Astrocyte (in vitro differentiated cells and primary cell): ENCODE results near the gene KLHL26. TPM values are rescaled to one million over a fixed set of nuclear protein-coding genes. Genes with fewer than 3 reads are reported as not detected.

Source experiments
- DNase-seq: peaks from one replicate; pipeline ENCODE4 v3.0.0-alpha.2; 2010; ENCODE audit warnings: low read depth
- FAIRE-seq: peaks from 2 replicates; lab custom pipeline; 2011; peaks lifted over from hg19 to GRCh38; lab: Jason Lieb, UNC
- H2AFZ ChIP-seq: 2 replicates; pipeline ENCODE4 v1.6.0; 2012; ENCODE audit warnings: low read depth, low read length, inconsistent platforms
- H3K27ac ChIP-seq: 2 replicates; pipeline ENCODE4 v1.5.1; 2011; ENCODE audit warnings: low read depth, low read length, inconsistent platforms
- H3K27me3 ChIP-seq: 2 replicates; pipeline ENCODE4 v1.6.0; 2011; ENCODE audit warnings: low read length, inconsistent platforms; ENCODE audit not compliant: insufficient read depth
- H3K36me3 ChIP-seq: 2 replicates; pipeline ENCODE4 v1.5.1; 2011; ENCODE audit warnings: low read length, inconsistent platforms; ENCODE audit not compliant: insufficient read depth
- H3K4me1 ChIP-seq: 2 replicates; pipeline ENCODE4 v1.5.1; 2011; ENCODE audit warnings: low read length, inconsistent platforms; ENCODE audit not compliant: insufficient read depth
- H3K4me2 ChIP-seq: 2 replicates; pipeline ENCODE4 v1.6.0; 2012; ENCODE audit warnings: low read length, inconsistent platforms
- H3K4me3 ChIP-seq: 2 replicates; pipeline ENCODE4 v1.5.1; 2011; ENCODE audit warnings: low read depth, mild to moderate bottlenecking, low read length, inconsistent platforms; ENCODE audit not compliant: insufficient read depth
- H3K79me2 ChIP-seq: 2 replicates; pipeline ENCODE4 v1.6.0; 2012; ENCODE audit warnings: mild to moderate bottlenecking, low read length, inconsistent platforms; ENCODE audit not compliant: insufficient read depth
- H3K9ac ChIP-seq: 2 replicates; pipeline ENCODE4 v1.6.0; 2012; ENCODE audit warnings: mild to moderate bottlenecking, low read length, inconsistent platforms
- H3K9me3 ChIP-seq: 2 replicates; pipeline ENCODE4 v1.5.1; 2012; ENCODE audit warnings: low read depth, mild to moderate bottlenecking, low read length, inconsistent platforms; ENCODE audit not compliant: insufficient read depth
- H4K20me1 ChIP-seq: 2 replicates; pipeline ENCODE4 v1.6.0; 2012; ENCODE audit warnings: low read length, inconsistent platforms; ENCODE audit not compliant: insufficient read depth
- H3K27ac Mint-ChIP-seq: one replicate; pipeline ENCODE4 v1.8.0; 2021; ENCODE audit warnings: mild to moderate bottlenecking, mixed read lengths; ENCODE audit not compliant: unreplicated experiment
- H3K27me3 Mint-ChIP-seq: one replicate; pipeline ENCODE4 v1.8.0; 2021; ENCODE audit warnings: low read depth, mixed read lengths; ENCODE audit not compliant: unreplicated experiment
- H3K36me3 Mint-ChIP-seq: one replicate; pipeline ENCODE4 v1.8.0; 2021; ENCODE audit warnings: low read depth, mixed read lengths; ENCODE audit not compliant: unreplicated experiment
- H3K4me1 Mint-ChIP-seq: one replicate; pipeline ENCODE4 v1.8.0; 2021; ENCODE audit warnings: low read depth, mixed read lengths; ENCODE audit not compliant: unreplicated experiment
- H3K4me3 Mint-ChIP-seq: one replicate; pipeline ENCODE4 v1.8.0; 2021; ENCODE audit warnings: mild to moderate bottlenecking, moderate library complexity, mixed read lengths; ENCODE audit not compliant: unreplicated experiment
- H3K9me3 Mint-ChIP-seq: one replicate; pipeline ENCODE4 v1.8.0; 2021; ENCODE audit warnings: mild to moderate bottlenecking, mixed read lengths; ENCODE audit not compliant: unreplicated experiment
- EZH2 ChIP-seq: IDR thresholded peaks from 2 replicates; pipeline ENCODE4 v1.6.1; 2012; ENCODE audit warnings: mild to moderate bottlenecking, low read length, inconsistent platforms; ENCODE audit not compliant: insufficient read depth
- total RNA-seq: library from RNA; stranded (reverse); gene quantifications from 2 replicates; pipeline ENCODE4 v1.2.1, GENCODE V29; 2021
- TF ChIP-seq, protein P1 (sequence below): IDR thresholded peaks from 2 replicates; pipeline ENCODE4 v1.5.1; 2011; ENCODE audit warnings: low read depth, mild to moderate bottlenecking, inconsistent platforms, low read length, moderate library complexity; ENCODE audit not compliant: insufficient read depth

Gene KLHL26
- total RNA-seq, 1 donor from 2014 or later = 4.4 TPM

DNA sequence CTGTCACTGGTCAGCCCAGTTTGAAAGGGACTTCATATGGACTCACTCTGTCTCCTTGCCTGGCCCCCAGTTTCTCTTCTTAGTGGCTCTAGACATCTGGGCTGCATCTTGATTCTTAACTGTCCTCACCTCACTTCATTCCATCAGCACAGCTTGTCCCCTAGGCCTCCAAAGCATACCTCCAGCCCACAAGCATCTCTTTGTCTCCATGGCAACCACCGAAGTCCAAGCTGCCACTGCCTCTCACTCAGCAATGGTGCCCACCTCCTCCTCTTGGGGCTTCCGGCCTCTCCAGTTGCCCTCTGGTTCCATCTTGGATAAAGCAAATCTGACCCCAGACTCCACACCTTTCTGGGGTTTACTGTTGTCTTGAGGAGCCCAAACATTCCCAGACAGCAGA is 9.9 kb upstream of the KLHL26 start:
- DNase-seq = no peak

DNA sequence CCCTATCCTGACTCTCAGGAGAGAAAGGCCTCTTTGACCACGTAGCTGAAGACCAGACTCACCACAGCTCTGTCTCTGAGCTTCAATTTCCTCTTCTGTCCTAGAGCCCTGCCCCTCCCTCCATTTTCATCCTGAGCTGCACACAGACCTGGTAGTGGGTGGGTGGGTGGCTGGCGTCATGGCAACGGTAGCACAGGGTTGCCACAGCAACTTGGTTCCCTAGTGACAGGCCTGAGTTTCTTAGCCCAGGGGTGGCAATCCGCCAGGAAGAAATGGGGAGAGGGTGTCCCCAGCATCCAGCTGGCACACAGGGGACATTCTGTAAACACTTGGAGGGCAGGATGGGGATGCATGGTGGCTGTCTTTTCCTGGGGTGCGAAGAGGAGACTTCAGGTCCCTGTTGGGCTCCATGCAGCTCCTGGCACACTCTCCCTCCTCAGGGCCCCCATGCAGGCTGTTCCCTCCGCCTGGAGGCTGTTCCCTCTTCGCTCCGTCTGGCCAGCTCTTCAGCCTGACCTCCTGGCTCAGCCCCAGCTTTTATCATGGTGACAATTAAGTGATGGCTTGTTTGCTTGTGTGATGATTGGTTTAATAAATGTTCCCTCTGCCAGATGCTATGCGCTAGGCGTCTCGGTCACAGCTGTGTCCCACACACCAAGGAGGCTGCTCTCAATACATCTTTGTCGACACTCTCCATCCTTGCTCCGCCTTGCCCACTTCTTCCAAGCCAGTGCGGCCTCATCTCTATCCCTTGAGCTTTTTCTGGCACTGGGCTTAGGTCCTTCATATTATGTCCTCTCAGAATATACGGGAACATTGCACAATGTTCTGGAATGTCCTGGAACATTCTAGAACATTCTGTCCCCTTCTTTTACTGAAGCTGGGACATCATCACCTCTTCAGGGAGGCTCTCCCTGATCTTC is 7.4 kb upstream of the KLHL26 start:
- H3K4me3 ChIP-seq = no peak overlapping the region
- Mint-ChIP-seq H3K9me3 (peaks cover 5% of the 10 kb centered on the region), H3K4me3 (no peak overlapping the region), H3K4me1 (no peaks in the 10 kb centered on the region), H3K27me3 (peaks cover 37% of the 10 kb centered on the region), H3K27ac (no peak overlapping the region), H3K36me3 (no peaks in the 10 kb centered on the region)
- H3K79me2 ChIP-seq = no peaks in the 10 kb centered on the region
- no peaks in the 10 kb centered on the region for H3K9me3 ChIP-seq
- no peak for DNase-seq
- FAIRE-seq = no peak
- H3K27me3 ChIP-seq = peaks cover under 1% of the 10 kb centered on the region
- no peak overlapping the region for H3K9ac ChIP-seq
- no peaks in the 10 kb centered on the region for H3K36me3 ChIP-seq
- H2AFZ ChIP-seq = no peak overlapping the region
- H3K4me1 ChIP-seq = no peaks in the 10 kb centered on the region
- no peak overlapping the region for H3K4me2 ChIP-seq
- TF ChIP-seq, protein P1, sequence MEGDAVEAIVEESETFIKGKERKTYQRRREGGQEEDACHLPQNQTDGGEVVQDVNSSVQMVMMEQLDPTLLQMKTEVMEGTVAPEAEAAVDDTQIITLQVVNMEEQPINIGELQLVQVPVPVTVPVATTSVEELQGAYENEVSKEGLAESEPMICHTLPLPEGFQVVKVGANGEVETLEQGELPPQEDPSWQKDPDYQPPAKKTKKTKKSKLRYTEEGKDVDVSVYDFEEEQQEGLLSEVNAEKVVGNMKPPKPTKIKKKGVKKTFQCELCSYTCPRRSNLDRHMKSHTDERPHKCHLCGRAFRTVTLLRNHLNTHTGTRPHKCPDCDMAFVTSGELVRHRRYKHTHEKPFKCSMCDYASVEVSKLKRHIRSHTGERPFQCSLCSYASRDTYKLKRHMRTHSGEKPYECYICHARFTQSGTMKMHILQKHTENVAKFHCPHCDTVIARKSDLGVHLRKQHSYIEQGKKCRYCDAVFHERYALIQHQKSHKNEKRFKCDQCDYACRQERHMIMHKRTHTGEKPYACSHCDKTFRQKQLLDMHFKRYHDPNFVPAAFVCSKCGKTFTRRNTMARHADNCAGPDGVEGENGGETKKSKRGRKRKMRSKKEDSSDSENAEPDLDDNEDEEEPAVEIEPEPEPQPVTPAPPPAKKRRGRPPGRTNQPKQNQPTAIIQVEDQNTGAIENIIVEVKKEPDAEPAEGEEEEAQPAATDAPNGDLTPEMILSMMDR = no peak
- no peak for TF ChIP-seq EZH2
- no peak overlapping the region for H3K27ac ChIP-seq
- no peaks in the 10 kb centered on the region for H4K20me1 ChIP-seq

More for the DNA sequence above, 9.9 kb upstream of the KLHL26 start:
- no peak overlapping the region for H3K4me2 ChIP-seq
- no peaks in the 10 kb centered on the region for H3K27me3 ChIP-seq
- no peak overlapping the region for H3K27ac ChIP-seq
- no peaks in the 10 kb centered on the region for H3K36me3 ChIP-seq
- Mint-ChIP-seq H3K4me1 (no peaks in the 10 kb centered on the region), H3K27ac (no peak overlapping the region), H3K9me3 (peaks cover 5% of the 10 kb centered on the region), H3K27me3 (peaks cover 35% of the 10 kb centered on the region), H3K36me3 (no peaks in the 10 kb centered on the region), H3K4me3 (no peak overlapping the region)
- no peaks in the 10 kb centered on the region for H3K9me3 ChIP-seq
- H2AFZ ChIP-seq = no peak overlapping the region
- TF ChIP-seq, protein P1 = no peak
- TF ChIP-seq EZH2 = no peak
- no peak overlapping the region for H3K9ac ChIP-seq
- no peak for FAIRE-seq
- no peaks in the 10 kb centered on the region for H3K79me2 ChIP-seq
- no peaks in the 10 kb centered on the region for H4K20me1 ChIP-seq
- H3K4me3 ChIP-seq = no peak overlapping the region
- no peaks in the 10 kb centered on the region for H3K4me1 ChIP-seq

DNA sequence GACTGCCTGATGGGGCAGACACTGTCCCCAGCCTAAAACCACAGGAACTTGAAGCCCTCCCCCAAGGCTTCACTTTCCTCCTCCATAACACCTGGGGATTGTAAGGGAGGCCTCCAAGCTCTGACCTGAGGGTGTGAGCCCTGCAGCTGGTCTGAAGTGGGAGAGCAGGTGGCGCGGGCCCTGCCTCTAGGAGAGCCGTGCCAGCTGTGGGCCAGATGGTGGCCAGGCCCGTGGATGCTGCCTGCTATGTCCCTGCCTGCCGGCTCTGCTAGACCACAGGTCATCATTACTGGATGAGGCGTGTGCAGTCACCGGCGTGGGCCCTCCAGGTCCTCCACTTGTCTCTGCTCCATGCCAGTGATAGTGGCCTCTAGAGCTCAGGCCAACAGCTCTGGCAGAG is 3.5 kb upstream of the KLHL26 start:
- no peak overlapping the region for H3K9ac ChIP-seq
- H3K4me3 Mint-ChIP-seq = no peak overlapping the region
- H3K4me1 ChIP-seq = no peaks in the 10 kb centered on the region
- no peaks in the 10 kb centered on the region for H3K36me3 ChIP-seq
- H3K9me3 Mint-ChIP-seq = peaks cover 5% of the 10 kb centered on the region
- TF ChIP-seq EZH2 = no peak
- TF ChIP-seq, protein P1 = no peak
- H3K27ac ChIP-seq = no peak overlapping the region
- no peaks in the 10 kb centered on the region for H3K9me3 ChIP-seq
- H4K20me1 ChIP-seq = peaks cover 5% of the 10 kb centered on the region
- H3K4me2 ChIP-seq = no peak overlapping the region
- H3K4me3 ChIP-seq = no peak overlapping the region
- no peak overlapping the region for H3K27ac Mint-ChIP-seq
- peaks cover 7% of the 10 kb centered on the region for H3K27me3 ChIP-seq
- H3K79me2 ChIP-seq = no peaks in the 10 kb centered on the region
- no peak overlapping the region for H2AFZ ChIP-seq
- peaks cover under 1% of the 10 kb centered on the region for H3K36me3 Mint-ChIP-seq
- H3K27me3 Mint-ChIP-seq = peaks cover 32% of the 10 kb centered on the region
- no peaks in the 10 kb centered on the region for H3K4me1 Mint-ChIP-seq
- DNase-seq = no peak
- FAIRE-seq = no peak
